Suppressor macrophage (primary cell): ENCODE measurements around the gene KDM4B.

Experiments
- DNase-seq, 4 experiments: peaks; one replicate each; pipeline ENCODE4 v3.0.0-alpha.2; 2020 to 2022

The KDM4B gene

GRCh38 chr19:5092481-5092843, 123.5 kb downstream of the KDM4B start:
- DNase-seq = no peak

GRCh38 chr19:5093297-5093928, 124.5 kb downstream of the KDM4B start:
- no peak for DNase-seq

DNA sequence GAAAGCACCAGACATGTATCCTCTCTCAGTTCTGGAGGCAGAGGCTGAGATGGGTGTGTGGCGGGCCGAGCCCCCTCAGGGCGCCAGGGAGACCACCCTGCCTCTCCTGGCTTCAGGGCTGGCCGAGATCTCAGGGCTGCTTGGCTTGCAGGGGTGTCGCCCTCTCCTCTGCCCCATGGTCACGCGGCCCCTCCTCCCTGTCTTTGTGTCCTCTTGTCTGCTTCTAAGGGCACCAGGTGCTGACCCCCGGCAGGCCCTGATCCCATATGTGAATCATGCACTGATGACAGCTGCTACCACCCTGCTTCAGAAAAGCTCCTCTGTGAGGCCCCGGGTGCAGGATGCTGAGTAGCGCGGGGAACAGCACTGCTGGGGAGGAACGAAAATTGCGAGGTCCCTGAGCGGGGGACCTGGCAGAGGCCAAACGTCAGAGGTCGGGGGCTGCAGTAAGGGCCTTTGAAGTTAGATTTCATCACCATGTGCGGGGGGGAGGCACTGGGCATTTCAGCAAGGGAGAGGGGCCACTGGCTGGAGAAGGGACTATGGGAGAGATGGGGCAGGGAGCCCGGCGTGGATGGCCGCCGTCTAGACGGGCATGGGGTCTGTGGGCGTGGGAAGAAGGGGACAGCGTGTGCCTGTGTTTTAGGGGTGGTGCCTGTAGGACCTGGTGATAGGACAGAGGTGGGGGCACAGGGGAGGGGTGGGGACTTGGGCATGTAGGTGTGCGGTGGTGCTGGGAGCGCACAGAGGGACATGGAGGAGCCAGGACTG, 125.2 kb downstream of the KDM4B start:
- no peak for DNase-seq

DNA sequence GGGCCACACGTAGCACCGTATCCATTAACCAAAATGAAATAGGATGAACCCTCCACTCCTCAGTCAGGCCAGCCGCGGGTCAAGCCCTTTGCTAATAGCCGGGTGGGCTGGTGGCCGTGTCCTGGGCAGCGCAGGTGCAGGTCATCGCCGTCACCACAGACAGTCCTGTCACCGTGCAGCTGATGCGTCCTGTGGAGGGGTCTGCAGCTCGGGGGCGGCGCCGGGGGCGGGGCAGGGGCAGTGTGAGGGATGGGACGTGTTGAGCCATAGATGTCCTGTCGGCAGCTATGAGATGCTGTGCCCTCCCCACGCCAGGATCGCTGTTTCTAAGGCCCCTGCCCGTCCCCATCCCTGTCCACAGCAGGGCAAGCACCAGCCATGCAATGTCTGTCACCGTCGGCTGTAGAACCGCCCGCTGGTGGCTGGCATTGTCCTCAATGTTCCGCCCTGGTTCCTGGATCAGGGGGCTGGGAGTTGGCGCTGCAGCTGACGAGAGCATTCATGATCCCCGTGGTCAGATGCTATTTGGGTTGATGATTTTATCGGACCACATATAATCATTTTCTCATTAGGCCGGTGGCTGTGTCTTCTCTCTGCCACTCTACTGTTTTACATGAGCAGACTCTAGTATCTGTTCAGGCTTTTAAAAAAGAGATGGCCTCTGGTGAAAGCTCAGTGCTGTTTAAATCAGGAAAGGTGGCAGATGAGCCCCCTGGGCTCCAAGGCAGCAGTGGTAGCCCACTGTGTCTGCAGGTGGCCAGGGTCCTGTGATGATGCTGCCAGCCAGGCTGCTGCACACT, 126.1 kb downstream of the KDM4B start:
- DNase-seq = no peak

DNA sequence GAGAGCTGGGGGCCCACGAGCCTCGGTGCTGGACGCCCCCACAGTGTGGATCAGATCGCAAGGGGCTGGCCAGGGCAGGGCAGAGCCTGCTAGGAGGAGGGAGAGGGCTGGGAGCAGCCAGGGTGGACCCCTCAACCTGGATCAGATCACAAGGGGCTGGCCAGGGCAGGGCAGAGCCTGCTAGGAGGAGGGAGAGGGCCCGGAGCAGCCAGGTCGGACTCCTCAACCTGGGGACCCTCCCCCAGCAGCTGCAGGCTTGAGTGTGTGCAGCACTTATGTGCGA, 126.6 kb downstream of the KDM4B start:
- no peak for DNase-seq

GRCh38 chr19:5096536-5096935, 127.6 kb downstream of the KDM4B start:
- no peak for DNase-seq

- DNase-seq = no peak
These were observed 128.5 kb downstream of the KDM4B start for GRCh38 chr19:5097331-5097930.

DNA sequence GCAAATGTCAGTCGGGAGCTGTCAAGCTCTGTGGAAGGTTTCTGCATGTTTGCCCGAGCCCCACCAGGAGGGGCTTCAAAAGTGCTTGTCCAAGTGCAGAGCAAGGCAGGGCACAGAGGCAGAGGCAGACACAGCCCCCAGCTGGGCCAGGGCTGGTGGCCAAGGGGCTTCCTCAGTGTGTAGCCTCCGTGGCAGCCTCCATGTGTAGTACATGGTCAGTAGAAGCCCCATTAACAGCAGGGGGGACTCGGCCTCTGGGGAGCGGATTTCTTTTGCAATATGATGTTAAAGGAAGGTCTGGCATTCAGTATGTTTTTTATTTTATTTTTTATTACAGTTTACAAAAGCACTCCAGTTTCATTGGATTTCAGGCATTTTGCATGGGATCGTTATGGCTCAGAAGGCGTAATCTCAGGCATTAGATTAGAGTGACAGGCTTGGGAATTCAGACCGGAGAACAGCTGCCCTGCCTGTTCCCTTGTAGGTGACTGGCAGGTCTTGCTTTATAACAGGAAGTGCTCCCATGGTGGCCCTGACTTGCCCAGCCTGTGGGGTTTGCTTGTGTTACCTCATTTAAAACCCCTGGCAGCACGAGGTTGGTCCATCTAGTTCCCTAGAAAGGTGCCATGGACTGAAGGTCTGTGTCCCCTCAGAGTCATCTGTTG, 129.2 kb downstream of the KDM4B start:
- no peak for DNase-seq

- no peak for DNase-seq
These were observed 129.7 kb downstream of the KDM4B start for GRCh38 chr19:5098646-5099045.

DNA sequence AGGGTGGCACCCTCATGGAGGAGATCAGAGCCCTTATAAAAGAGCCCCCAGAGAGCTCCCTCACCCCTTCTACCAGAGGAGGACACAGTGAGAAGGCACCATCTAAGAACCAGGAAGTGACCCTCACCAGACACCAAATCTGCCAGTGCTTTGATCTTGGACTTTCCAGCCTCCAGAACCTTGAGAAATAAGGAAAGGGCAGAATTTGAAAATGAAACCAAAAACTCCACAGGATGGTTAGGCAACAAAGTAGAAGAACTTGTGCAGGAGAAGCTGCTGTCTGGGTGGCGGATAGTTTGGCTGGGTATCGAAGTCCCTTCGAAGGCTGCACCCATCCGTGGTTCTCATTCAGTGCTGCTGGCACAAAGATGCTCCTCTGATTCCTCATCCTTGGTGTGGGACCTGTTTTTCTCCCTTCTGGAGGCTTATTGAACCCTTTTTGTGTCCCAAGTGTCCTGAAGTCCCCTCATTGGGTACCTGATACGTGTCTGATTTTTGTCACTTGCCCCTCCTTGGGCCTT, 130.8 kb downstream of the KDM4B start:
- no peak for DNase-seq

DNA sequence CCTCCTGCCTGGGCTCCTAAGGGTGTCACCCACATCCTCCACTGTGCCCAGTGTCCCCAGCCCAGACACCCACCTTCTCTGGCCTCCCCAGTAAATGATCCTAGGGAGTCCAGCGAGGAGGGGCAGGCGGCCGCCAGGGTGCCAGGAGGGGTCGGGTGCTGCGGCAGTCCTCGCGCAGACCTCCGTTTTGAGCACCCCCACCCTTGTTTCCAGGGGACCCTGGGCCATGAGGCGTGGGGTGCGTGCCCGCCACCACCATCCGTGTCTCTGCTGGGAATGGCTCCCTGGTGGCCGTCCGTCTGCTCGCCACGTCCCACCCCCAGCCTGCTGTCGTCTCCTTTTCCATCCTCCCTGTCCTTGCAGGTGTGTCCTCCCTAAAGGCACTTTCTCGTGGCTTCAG, 133.0 kb downstream of the KDM4B start:
- no peak for DNase-seq

GRCh38 chr19:5102520-5102919, 133.6 kb downstream of the KDM4B start:
- no peak for DNase-seq

- no peak for DNase-seq
These were observed 134.3 kb downstream of the KDM4B start for GRCh38 chr19:5103061-5103701.

GRCh38 chr19:5103812-5104410, 135.0 kb downstream of the KDM4B start:
- no peak for DNase-seq

GRCh38 chr19:5104871-5105351, 136.0 kb downstream of the KDM4B start:
- DNase-seq = no peak

GRCh38 chr19:5106191-5106726, 137.3 kb downstream of the KDM4B start:
- DNase-seq = no peak

DNA sequence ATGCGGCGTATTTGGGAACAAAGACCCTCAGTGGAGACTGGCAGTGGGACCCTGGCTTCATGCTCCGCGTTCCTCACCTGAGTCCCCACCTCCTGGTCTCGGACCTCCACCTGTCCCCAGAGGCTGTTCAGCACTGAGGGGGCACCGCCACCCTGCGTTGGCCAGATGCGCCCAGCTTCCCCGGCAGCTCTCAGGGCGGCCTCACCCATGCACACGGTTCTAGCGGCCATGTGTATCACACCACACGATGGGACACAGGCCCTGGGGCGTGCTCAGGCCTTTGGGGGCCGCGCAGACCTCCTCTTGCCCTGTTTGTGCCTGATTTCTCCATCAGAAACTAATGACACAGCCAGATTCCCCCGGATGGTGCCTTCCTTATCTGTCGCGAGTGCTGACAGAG, 138.1 kb downstream of the KDM4B start:
- no peak for DNase-seq

GRCh38 chr19:5107432-5108122, 138.7 kb downstream of the KDM4B start:
- DNase-seq = no peak

GRCh38 chr19:5108123-5108596, 139.2 kb downstream of the KDM4B start:
- DNase-seq = no peak

- no peak for DNase-seq
These were observed 140.0 kb downstream of the KDM4B start for GRCh38 chr19:5108866-5109265.

GRCh38 chr19:5109560-5109959, 140.6 kb downstream of the KDM4B start:
- DNase-seq = no peak
